HEK293T (cell line): ENCODE results near the gene CS.

Source experiments
- ARNT ChIP-seq: fragments of 450-650 bp; IDR thresholded peaks from 2 replicates; pipeline ENCODE4 v1.6.1; 2017; ENCODE audit warnings: mild to moderate bottlenecking
- FOXK2 ChIP-seq: fragments of 450-650 bp; IDR thresholded peaks from 2 replicates; pipeline ENCODE4 v1.6.1; 2016; ENCODE audit warnings: mild to moderate bottlenecking
- PKNOX1 ChIP-seq: fragments of 450-650 bp; IDR thresholded peaks from 2 replicates; pipeline ENCODE4 v1.6.1; 2016

- TF ChIP-seq ARNT (no peak), FOXK2 (no peak), PKNOX1 (no peak)
These were observed 47.5 kb downstream of the CS start for GRCh38 chr12:56252649-56253048.
